Mucosa of rectum (tissue), 2 donors: Measurements from ENCODE around the gene PCSK9.

Experiments used
- H3K27ac ChIP-seq, 2 donors: one replicate each; pipeline ENCODE4 v1.7.0; 2013; ENCODE audit warnings: inconsistent platforms in 2 of 2, low read depth in 2 of 2, low read length in 2 of 2
- H3K27me3 ChIP-seq, 2 donors: one replicate each; pipeline ENCODE4 v1.7.0; 2013; ENCODE audit warnings: low read length in 2 of 2; ENCODE audit not compliant: control insufficient read depth in 2 of 2, insufficient read depth in 2 of 2
- H3K36me3 ChIP-seq, 2 donors: one replicate each; pipeline ENCODE4 v1.7.0; 2013; ENCODE audit warnings: low read length in 2 of 2; ENCODE audit not compliant: control insufficient read depth in 2 of 2, insufficient read depth in 2 of 2
- H3K4me1 ChIP-seq, 2 donors: one replicate each; pipeline ENCODE4 v1.7.0; 2013; ENCODE audit warnings: low read length in 2 of 2, mild to moderate bottlenecking in 1 of 2; ENCODE audit not compliant: control insufficient read depth in 2 of 2, insufficient read depth in 2 of 2
- H3K4me3 ChIP-seq, 2 donors: one replicate each; pipeline ENCODE4 v1.7.0; 2013; ENCODE audit warnings: low read length in 2 of 2
- H3K9ac ChIP-seq, 2 donors: one replicate each; pipeline ENCODE4 v1.7.0; 2013; ENCODE audit warnings: low read length in 2 of 2, low read depth in 1 of 2, mild to moderate bottlenecking in 1 of 2
- H3K9me3 ChIP-seq, 2 donors: one replicate each; pipeline ENCODE4 v1.7.0; 2013; ENCODE audit warnings: low read length in 2 of 2; ENCODE audit not compliant: control insufficient read depth in 2 of 2
- donor health status: healthy.
- donor health status: Normal muscosa, but diverticular disease.

PCSK9 gene

GRCh38 chr1:55073187-55073916 is 34.0 kb downstream of the PCSK9 start:
- Histone ChIP-seq H3K9me3 (no peaks in the 10 kb centered on the region), H3K4me1 (no peaks in the 10 kb centered on the region), H3K36me3 (peaks cover 80 to 87% of the 10 kb centered on the region in 2 donors), H3K27ac (no peak overlapping the region), H3K4me3 (no peak overlapping the region), H3K27me3 (no peaks in the 10 kb centered on the region), H3K9ac (no peak overlapping the region)

- Histone ChIP-seq H3K36me3 (peaks cover 79 to 87% of the 10 kb centered on the region in 2 donors), H3K27me3 (no peaks in the 10 kb centered on the region), H3K9me3 (no peaks in the 10 kb centered on the region), H3K27ac (no peak overlapping the region), H3K9ac (no peak overlapping the region), H3K4me3 (no peak overlapping the region), H3K4me1 (no peaks in the 10 kb centered on the region)
Measured at GRCh38 chr1:55074455-55074854, 35.1 kb downstream of the PCSK9 start.

DNA sequence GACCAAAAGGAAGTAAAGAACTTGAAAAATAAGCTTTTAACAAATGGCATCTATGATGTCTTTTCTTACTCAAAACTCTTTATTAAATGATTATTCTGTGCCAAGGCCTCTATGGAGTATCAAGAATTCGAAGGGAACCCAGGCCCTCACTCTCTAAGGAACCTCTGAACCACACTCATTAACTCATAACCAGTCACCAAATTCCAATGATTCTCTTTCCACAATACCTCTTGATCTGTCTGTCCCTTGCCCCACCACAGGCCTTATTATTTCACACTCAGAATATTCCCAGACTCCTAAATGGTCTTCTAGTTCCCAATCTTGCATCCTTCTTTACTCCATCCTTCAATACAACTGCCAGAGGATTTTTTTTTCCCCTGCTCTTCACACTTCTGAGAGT is 37.0 kb downstream of the PCSK9 start:
- Histone ChIP-seq H3K36me3 (peaks cover 83 to 91% of the 10 kb centered on the region in 2 donors), H3K27ac (no peak overlapping the region), H3K9ac (no peak overlapping the region)

GRCh38 chr1:55078470-55078869 is 39.1 kb downstream of the PCSK9 start:
- H3K4me1 ChIP-seq = no peaks in the 10 kb centered on the region
- no peaks in the 10 kb centered on the region for H3K27me3 ChIP-seq
- peaks cover 79 to 90% of the 10 kb centered on the region in 2 donors for H3K36me3 ChIP-seq
- H3K27ac ChIP-seq = no peak overlapping the region
- H3K9me3 ChIP-seq = no peaks in the 10 kb centered on the region
- H3K9ac ChIP-seq = no peak overlapping the region
- H3K4me3 ChIP-seq = no peak overlapping the region

More for the DNA sequence above, 37.0 kb downstream of the PCSK9 start:
- H3K9me3 ChIP-seq = no peaks in the 10 kb centered on the region
- H3K27me3 ChIP-seq = no peaks in the 10 kb centered on the region
- no peaks in the 10 kb centered on the region for H3K4me1 ChIP-seq
- H3K4me3 ChIP-seq = no peak overlapping the region

DNA sequence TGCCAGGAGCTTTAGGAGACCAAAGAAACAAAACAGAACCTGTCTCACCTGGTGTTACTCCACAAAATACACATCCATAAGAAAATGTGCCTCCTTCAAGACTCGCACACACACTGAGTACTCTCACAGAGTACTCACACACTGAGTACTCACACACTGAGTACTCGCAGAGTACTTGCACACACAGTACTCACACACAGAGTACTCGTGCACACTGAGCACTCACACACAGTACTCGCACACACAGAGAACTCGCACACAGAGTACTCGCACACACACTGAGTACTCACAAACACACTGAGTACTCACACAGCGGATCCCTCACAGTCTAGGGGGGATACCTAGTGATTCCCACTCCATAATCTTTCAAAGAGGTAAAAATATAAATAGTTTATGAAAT is 40.3 kb downstream of the PCSK9 start:
- Histone ChIP-seq H3K27me3 (no peaks in the 10 kb centered on the region), H3K36me3 (peaks cover 82 to 90% of the 10 kb centered on the region in 2 donors), H3K9me3 (no peaks in the 10 kb centered on the region), H3K4me1 (no peaks in the 10 kb centered on the region), H3K9ac (no peak overlapping the region), H3K27ac (no peak overlapping the region), H3K4me3 (no peak overlapping the region)

DNA sequence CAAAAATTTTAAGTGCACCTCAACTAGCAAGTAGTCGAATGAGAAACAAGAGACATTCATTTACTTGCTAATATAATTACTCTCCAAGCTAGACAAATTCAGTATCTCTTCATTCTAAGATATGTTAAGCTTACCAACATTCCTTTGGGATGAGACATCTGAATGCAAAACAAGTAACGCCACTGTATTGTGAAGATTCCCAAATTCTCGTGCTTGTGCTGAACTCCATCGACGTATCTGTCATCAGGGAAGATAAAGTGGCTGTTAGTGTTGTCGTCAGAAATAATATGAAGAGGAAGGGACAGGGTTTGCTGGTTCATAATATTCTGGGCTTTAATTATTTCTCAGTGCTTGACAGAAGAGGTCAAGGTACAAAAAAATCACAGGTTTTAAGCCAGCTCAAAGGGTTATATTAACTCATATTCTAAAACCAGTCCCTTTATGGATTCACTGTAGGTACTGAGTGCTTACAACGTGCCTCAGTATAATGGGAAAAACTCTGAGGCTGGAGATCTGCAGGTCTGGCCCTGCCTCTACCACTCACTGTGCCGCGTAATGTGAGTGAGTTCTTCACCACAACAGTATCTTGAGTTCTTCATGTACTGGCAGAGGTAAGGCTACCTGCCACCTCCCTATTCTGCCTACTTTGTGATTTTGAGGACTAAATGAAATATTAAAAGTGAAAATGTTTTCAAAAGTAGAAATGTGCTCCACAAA is 42.0 kb downstream of the PCSK9 start:
- Histone ChIP-seq H3K4me1 (no peaks in the 10 kb centered on the region), H3K36me3 (peaks cover 84 to 92% of the 10 kb centered on the region in 2 donors), H3K27ac (no peak overlapping the region)

GRCh38 chr1:55081905-55082296 is 42.6 kb downstream of the PCSK9 start:
- H3K27me3 ChIP-seq = no peaks in the 10 kb centered on the region
- H3K9me3 ChIP-seq = no peaks in the 10 kb centered on the region
- H3K4me3 ChIP-seq = no peak overlapping the region
- peaks cover 79 to 91% of the 10 kb centered on the region in 2 donors for H3K36me3 ChIP-seq
- H3K9ac ChIP-seq = no peak overlapping the region
- H3K27ac ChIP-seq = no peak overlapping the region
- H3K4me1 ChIP-seq = no peaks in the 10 kb centered on the region

More for the DNA sequence above, 42.0 kb downstream of the PCSK9 start:
- Histone ChIP-seq H3K9ac (no peak overlapping the region), H3K27me3 (no peaks in the 10 kb centered on the region), H3K4me3 (no peak overlapping the region), H3K9me3 (no peaks in the 10 kb centered on the region)

DNA sequence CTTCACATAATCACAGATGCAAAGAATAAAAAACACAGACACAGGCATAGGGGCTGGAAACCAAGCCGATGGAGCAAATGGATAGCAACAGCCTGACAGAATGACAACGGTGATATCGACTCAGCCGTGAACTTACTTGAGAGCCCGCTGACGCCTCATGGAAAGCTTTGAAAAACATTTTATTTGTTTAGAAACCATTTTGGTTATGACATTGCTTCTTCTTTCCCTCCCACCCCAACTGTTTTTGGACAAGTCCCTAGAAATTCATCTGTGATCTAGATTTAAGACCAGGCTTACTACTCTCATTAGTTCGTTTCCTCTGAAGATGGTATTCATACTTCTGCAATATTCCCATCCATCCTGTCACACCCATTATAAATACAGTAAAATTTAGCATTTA is 44.9 kb downstream of the PCSK9 start:
- Histone ChIP-seq H3K36me3 (peaks cover 84 to 89% of the 10 kb centered on the region in 2 donors), H3K4me1 (no peaks in the 10 kb centered on the region), H3K27ac (no peak overlapping the region), H3K9ac (no peak overlapping the region), H3K27me3 (no peaks in the 10 kb centered on the region), H3K4me3 (no peak overlapping the region), H3K9me3 (no peaks in the 10 kb centered on the region)

DNA sequence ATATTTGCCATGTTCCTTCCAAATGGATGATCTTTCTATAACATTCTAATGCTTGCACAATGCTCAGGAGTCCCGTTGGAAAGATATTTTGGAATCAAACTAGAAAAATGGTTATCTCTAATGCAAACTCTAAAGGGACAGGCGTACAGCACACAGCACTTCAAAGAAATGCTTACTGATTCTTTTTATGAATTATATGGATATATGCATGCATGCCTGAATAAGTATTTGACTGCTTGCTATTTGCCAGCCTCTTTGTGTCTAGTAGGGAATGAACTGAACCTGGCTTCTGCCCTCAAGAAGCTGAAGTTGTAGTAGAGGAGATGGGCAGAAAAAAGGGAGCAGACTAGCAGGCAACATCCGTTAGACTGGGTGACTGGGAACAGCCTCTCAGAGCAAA is 48.1 kb downstream of the PCSK9 start:
- H3K4me1 ChIP-seq = no peaks in the 10 kb centered on the region
- H3K4me3 ChIP-seq = no peak overlapping the region
- H3K9ac ChIP-seq = no peak overlapping the region
- H3K27ac ChIP-seq = no peak overlapping the region
- no peaks in the 10 kb centered on the region for H3K9me3 ChIP-seq
- no peaks in the 10 kb centered on the region for H3K27me3 ChIP-seq
- peaks cover 75 to 86% of the 10 kb centered on the region in 2 donors for H3K36me3 ChIP-seq

- no peak overlapping the region for H3K4me3 ChIP-seq
- H3K36me3 ChIP-seq = peaks cover 76 to 84% of the 10 kb centered on the region in 2 donors
- H3K27ac ChIP-seq = no peak overlapping the region
- H3K4me1 ChIP-seq = no peaks in the 10 kb centered on the region
- H3K9ac ChIP-seq = no peak overlapping the region
- no peaks in the 10 kb centered on the region for H3K27me3 ChIP-seq
- H3K9me3 ChIP-seq = no peaks in the 10 kb centered on the region
Measured at GRCh38 chr1:55088413-55088812, 49.1 kb downstream of the PCSK9 start.
